Sigmoid colon (tissue), 7 donors: Measurements from ENCODE around the gene NRP2. TPM values are rescaled to one million over a fixed set of nuclear protein-coding genes. Genes with fewer than 3 reads are reported as not detected.
A peak's percentile ranks its signal among the peaks of the same experiment; 100 is the strongest.

Experiments
- DNase-seq: peaks from one replicate; pipeline ENCODE4 v3.0.0-alpha.2; 2019
- H3K27ac ChIP-seq, 4 donors: fragments of 200-600 bp; sonication (generic); one replicate each; pipeline ENCODE4 v1.5.1; 2016 to 2019; ENCODE audit warnings: mild to moderate bottlenecking in 1 of 4
- H3K27me3 ChIP-seq, 3 donors: fragments of 200-600 bp; sonication (generic); one replicate each; pipeline ENCODE4 v1.5.1; 2019; ENCODE audit warnings: mild to moderate bottlenecking in 1 of 3
- H3K36me3 ChIP-seq, 4 donors: fragments of 200-600 bp; sonication (generic); one replicate each; pipeline ENCODE4 v1.5.1; 2016 to 2019
- H3K4me1 ChIP-seq, 4 donors: fragments of 200-600 bp; sonication (generic); one replicate each; pipeline ENCODE4 v1.5.1; 2017 to 2019
- H3K4me3 ChIP-seq, 4 donors: fragments of 200-600 bp; sonication (generic); one replicate each; pipeline ENCODE4 v1.5.1; 2017 to 2019; ENCODE audit warnings: mild to moderate bottlenecking in 2 of 4, moderate library complexity in 1 of 4
- H3K9me3 ChIP-seq, 4 donors: fragments of 200-600 bp in 3 of 4; sonication (generic) in 3 of 4; one replicate each; pipeline versions ENCODE4 v1.5.1 to v1.6.1; 2013 to 2019
- CTCF ChIP-seq, 4 experiments: fragments of 450-650 bp in 3 of 4; fragments of 200-600 bp in 1 of 4; IDR thresholded peaks; one replicate each; pipeline ENCODE4 v1.5.1; 2016 to 2019; ENCODE audit warnings: antibody characterized with exemption in 4 of 4, mild to moderate bottlenecking in 3 of 4, moderate library complexity in 2 of 4
- EP300 ChIP-seq, 4 donors: sonication (generic); formaldehyde crosslinking; IDR thresholded peaks; one replicate each; pipeline ENCODE4 v1.6.1; 2017; ENCODE audit warnings: antibody characterized with exemption in 4 of 4
- POLR2A ChIP-seq, 2 donors: fragments of 450-650 bp; IDR thresholded peaks; one replicate each; pipeline ENCODE4 v1.6.1; 2016; ENCODE audit warnings: antibody characterized with exemption in 2 of 2, mild to moderate bottlenecking in 2 of 2, moderate library complexity in 2 of 2
- POLR2AphosphoS5 ChIP-seq, 4 donors: sonication (generic); formaldehyde crosslinking; IDR thresholded peaks; one replicate each; pipeline ENCODE4 v1.6.1; 2017; ENCODE audit warnings: antibody characterized with exemption in 4 of 4
- WGBS, 2 donors: extraction: QIAGEN DNeasy Blood & Tissue Kit; methylation state at CpG; one replicate each; pipeline ENCODE4 v1.1.7; 2013; 5-methylcytosine and 5-hydroxymethylcytosine counted together
- intact Hi-C: fragments of 100-400 bp; cut with DNase I; formaldehyde crosslinking; loops from one replicate; pipeline ENCODE4 v1.15.1; 2023
- polyA plus RNA-seq, 3 donors: library from polyadenylated mRNA; stranded (reverse); fragments of 200-250 nt; gene quantifications; one replicate each; pipeline ENCODE4 v1.2.3, GENCODE V29; 2013
- total RNA-seq, 4 donors: library from RNA; depleted of rRNA; stranded (reverse); fragments of >200 nt; gene quantifications; one replicate each; pipeline ENCODE4 v1.1.0, GENCODE V29; 2016
- donor health status: healthy with polysubstance abuse.
- donor health status: Bipolar disorder and iron deficiency.
- donor health status: healthy.

The NRP2 gene
- total and polyA plus RNA-seq, 7 donors = 2.5 to 348 (median 207) TPM

- WGBS, 2 donors = 66 to 85% methylated on average over 1 of the region's 1 CpG
- Histone ChIP-seq H3K36me3 (peaks cover 0 to 20% (median 7%) of the 10 kb centered on the region in 4 donors), H3K4me1 (peaks cover 0 to 99% (median 89%) of the 10 kb centered on the region in 4 donors), H3K27me3 (no peaks in the 10 kb centered on the region), H3K9me3 (no peaks in the 10 kb centered on the region), H3K4me3 (no peak overlapping the region), H3K27ac (peak overlapping the region; percentile 86 to 99 (median 94))
- intact Hi-C loops = no loop called here
- TF ChIP-seq EP300 (IDR thresholded peaks at IDR 0.05) (no peak), POLR2A (IDR thresholded peaks at IDR 0.05) (no peak), CTCF (IDR thresholded peaks at IDR 0.05) (no peak), POLR2AphosphoS5 (IDR thresholded peaks at IDR 0.05) (no peak)
- DNase-seq = no peak
Observed at GRCh38 chr2:205773989-205774388, 91.7 kb downstream of the NRP2 start.

- Histone ChIP-seq H3K36me3 (peaks cover 0 to 16% (median 7%) of the 10 kb centered on the region in 4 donors), H3K4me3 (no peak overlapping the region), H3K9me3 (no peaks in the 10 kb centered on the region), H3K27ac (peak overlapping the region; percentile 86 to 99 (median 94)), H3K4me1 (peaks cover 0 to 99% (median 88%) of the 10 kb centered on the region in 4 donors), H3K27me3 (no peaks in the 10 kb centered on the region)
- WGBS, 2 donors = 68 to 83% methylated on average over 6 of the region's 6 CpGs
- DNase-seq = no peak
- TF ChIP-seq CTCF (IDR thresholded peaks at IDR 0.05) (no peak), POLR2A (IDR thresholded peaks at IDR 0.05) (no peak), POLR2AphosphoS5 (IDR thresholded peaks at IDR 0.05) (peak in 2 of 4 donors; percentile 27 to 32), EP300 (IDR thresholded peaks at IDR 0.05) (no peak)
- intact Hi-C loops = no loop called here
Observed at GRCh38 chr2:205775097-205775877, 93.0 kb downstream of the NRP2 start.

- DNase-seq = no peak
- Histone ChIP-seq H3K27me3 (no peaks in the 10 kb centered on the region), H3K36me3 (peaks cover 0 to 14% (median 7%) of the 10 kb centered on the region in 4 donors), H3K4me3 (no peak overlapping the region), H3K9me3 (no peaks in the 10 kb centered on the region), H3K4me1 (peaks cover 0 to 99% (median 88%) of the 10 kb centered on the region in 4 donors), H3K27ac (peak overlapping the region; percentile 86 to 99 (median 94))
- 80 to 81% methylated on average over 19 of the region's 19 CpGs for WGBS, 2 donors
- no peak for TF ChIP-seq POLR2AphosphoS5 (IDR thresholded peaks at IDR 0.05)
- TF ChIP-seq CTCF (IDR thresholded peaks at IDR 0.05) = peak in 3 of 4 experiments; percentile 44 to 55 (median 45)
- TF ChIP-seq EP300 (IDR thresholded peaks at IDR 0.05) = no peak
- TF ChIP-seq POLR2A (IDR thresholded peaks at IDR 0.05) = no peak
- intact Hi-C loops = no loop called here
Observed at GRCh38 chr2:205776139-205776538, 93.8 kb downstream of the NRP2 start.

GRCh38 chr2:205776720-205777119, 94.4 kb downstream of the NRP2 start:
- 62 to 76% methylated on average over 5 of the region's 5 CpGs for WGBS, 2 donors
- intact Hi-C loops = no loop called here
- peaks cover 0 to 14% (median 7%) of the 10 kb centered on the region in 4 donors for H3K36me3 ChIP-seq
- DNase-seq = no peak
- no peaks in the 10 kb centered on the region for H3K27me3 ChIP-seq
- no peaks in the 10 kb centered on the region for H3K9me3 ChIP-seq
- TF ChIP-seq EP300 (IDR thresholded peaks at IDR 0.05) (no peak), CTCF (IDR thresholded peaks at IDR 0.05) (no peak), POLR2A (IDR thresholded peaks at IDR 0.05) (no peak), POLR2AphosphoS5 (IDR thresholded peaks at IDR 0.05) (peak in 2 of 4 donors; percentile 12 to 57)
- H3K4me3 ChIP-seq = no peak overlapping the region
- peak overlapping the region; percentile 86 to 99 (median 94) for H3K27ac ChIP-seq
- peaks cover 0 to 99% (median 88%) of the 10 kb centered on the region in 4 donors for H3K4me1 ChIP-seq
